ENCODE data around the gene GPR137.
A peak's percentile ranks its signal among the peaks of the same experiment; 100 is the strongest.

The GPR137 gene

DNA sequence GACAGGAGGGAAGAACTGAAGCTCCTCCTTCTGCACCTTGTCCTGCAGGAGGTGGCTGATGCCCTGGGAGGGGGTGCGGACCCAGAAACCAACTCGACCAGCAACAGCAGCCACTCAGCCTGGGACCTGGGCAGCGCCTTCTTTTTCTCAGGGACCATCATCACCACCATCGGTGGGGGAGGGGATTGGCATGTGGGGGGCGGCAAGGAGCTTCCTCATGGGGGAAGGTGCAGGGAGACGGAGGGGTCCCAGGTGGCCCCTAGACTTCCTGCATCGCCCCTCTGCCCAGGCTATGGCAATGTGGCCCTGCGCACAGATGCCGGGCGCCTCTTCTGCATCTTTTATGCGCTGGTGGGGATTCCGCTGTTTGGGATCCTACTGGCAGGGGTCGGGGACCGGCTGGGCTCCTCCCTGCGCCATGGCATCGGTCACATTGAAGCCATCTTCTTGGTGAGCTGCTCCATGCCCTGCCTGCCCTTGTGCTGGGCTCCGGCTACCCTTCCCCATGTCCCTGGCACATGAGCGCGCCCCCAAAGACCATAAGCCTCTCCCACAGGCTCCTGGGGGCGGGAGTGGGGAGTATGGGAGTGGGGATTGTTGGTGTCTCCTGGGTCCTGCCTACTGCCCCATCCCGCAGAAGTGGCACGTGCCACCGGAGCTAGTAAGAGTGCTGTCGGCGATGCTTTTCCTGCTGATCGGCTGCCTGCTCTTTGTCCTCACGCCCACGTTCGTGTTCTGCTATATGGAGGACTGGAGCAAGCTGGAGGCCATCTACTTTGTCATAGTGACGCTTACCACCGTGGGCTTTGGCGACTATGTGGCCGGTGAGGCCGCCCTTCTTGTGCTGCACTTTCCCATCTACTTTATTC lies 11.4 kb downstream of the GPR137 start:
- Histone ChIP-seq H3K9me3 (ENCODE audit: insufficient read depth, low read length) (no peaks in the 10 kb centered on the region), H3K4me1 (ENCODE audit: insufficient read depth, insufficient read length) (peaks cover 14% of the 10 kb centered on the region), H3K4me3 (ENCODE audit: insufficient read length, low read depth) (no peak overlapping the region), H3K9ac (ENCODE audit: insufficient read length, low read depth) (no peak overlapping the region), H3K36me3 (ENCODE audit: insufficient read depth, insufficient read length, low read length) (no peaks in the 10 kb centered on the region), H3K27me3 (ENCODE audit: insufficient read depth, insufficient read length) (peaks cover 96% of the 10 kb centered on the region)
- TF ChIP-seq YY1 (IDR thresholded peaks at IDR 0.05; ENCODE audit: insufficient read depth, insufficient read length) (no peak), SUZ12 (IDR thresholded peaks at IDR 0.05; ENCODE audit: extremely low read depth, insufficient read depth, insufficient read length) (no peak), ZNF274 (IDR thresholded peaks at IDR 0.05; ENCODE audit: low read depth, low read length) (no peak)
- DNase-seq (ENCODE audit: low read depth, low spot score), result no peak

DNA sequence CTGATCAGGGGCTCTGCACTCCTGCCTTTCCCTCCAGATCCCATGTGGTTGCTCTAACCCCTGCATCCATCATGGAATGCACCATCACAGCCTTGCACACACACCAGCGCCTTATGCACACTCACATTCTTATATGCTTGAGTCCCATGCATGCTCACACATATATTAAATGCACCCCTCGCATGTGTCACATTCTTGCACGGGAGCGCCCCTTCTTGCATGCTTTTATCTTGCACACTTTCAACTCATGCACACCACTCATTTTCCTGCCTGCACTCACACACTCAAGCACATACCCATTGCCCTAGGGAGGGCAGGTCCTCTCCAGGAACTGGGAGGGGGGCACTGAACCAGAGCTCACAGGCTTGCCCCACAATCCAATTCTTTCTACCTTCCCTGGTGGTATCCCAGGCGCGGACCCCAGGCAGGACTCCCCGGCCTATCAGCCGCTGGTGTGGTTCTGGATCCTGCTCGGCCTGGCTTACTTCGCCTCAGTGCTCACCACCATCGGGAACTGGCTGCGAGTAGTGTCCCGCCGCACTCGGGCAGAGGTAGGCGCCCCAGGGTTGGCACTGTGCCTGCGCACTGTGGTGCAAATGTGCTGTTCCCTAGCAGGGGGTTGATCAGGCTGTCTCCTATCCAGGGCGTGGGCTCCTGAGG lies 12.2 kb downstream of the GPR137 start:
- H3K36me3 ChIP-seq (ENCODE audit: insufficient read depth, insufficient read length, low read length), result no peaks in the 10 kb centered on the region
- peaks cover 89% of the 10 kb centered on the region for H3K27me3 ChIP-seq (ENCODE audit: insufficient read depth, insufficient read length)
- H3K9ac ChIP-seq (ENCODE audit: insufficient read length, low read depth), result no peak overlapping the region
- H3K9me3 ChIP-seq (ENCODE audit: insufficient read depth, low read length), result no peaks in the 10 kb centered on the region
- TF ChIP-seq YY1 (IDR thresholded peaks at IDR 0.05; ENCODE audit: insufficient read depth, insufficient read length) (no peak), SUZ12 (IDR thresholded peaks at IDR 0.05; ENCODE audit: extremely low read depth, insufficient read depth, insufficient read length) (no peak), ZNF274 (IDR thresholded peaks at IDR 0.05; ENCODE audit: low read depth, low read length) (no peak)
- H3K4me3 ChIP-seq (ENCODE audit: insufficient read length, low read depth), result no peak overlapping the region
- no peak for DNase-seq (ENCODE audit: low read depth, low spot score)
- H3K4me1 ChIP-seq (ENCODE audit: insufficient read depth, insufficient read length), result peaks cover 11% of the 10 kb centered on the region

DNA sequence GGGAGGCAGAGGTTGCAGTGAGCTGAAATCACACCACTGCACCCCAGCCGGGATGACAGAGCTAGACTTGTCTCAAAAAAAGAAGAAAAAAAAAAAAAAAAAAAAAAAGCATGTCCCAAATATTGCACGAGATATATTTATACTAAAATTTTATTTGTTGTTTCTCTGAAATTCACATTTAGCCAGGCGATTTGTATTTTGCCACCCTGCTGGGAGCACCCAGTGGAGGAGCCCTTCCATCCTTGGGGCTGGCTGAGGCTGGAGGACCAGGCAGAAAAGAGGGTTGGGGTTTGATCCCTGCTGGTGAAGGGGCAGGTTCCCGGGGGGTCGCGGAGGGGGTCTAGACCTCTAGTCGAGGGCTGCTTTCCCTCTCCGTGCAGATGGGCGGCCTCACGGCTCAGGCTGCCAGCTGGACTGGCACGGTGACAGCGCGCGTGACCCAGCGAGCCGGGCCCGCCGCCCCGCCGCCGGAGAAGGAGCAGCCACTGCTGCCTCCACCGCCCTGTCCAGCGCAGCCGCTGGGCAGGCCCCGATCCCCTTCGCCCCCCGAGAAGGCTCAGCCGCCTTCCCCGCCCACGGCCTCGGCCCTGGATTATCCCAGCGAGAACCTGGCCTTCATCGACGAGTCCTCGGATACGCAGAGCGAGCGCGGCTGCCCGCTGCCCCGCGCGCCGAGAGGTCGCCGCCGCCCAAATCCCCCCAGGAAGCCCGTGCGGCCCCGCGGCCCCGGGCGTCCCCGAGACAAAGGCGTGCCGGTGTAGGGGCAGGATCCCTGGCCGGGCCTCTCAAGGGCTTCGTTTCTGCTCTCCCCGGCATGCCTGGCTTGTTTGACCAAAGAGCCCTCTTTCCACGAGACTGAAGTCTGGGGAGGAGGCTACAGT lies 13.6 kb downstream of the GPR137 start:
- peaks cover 75% of the 10 kb centered on the region for H3K27me3 ChIP-seq (ENCODE audit: insufficient read depth, insufficient read length)

DNA sequence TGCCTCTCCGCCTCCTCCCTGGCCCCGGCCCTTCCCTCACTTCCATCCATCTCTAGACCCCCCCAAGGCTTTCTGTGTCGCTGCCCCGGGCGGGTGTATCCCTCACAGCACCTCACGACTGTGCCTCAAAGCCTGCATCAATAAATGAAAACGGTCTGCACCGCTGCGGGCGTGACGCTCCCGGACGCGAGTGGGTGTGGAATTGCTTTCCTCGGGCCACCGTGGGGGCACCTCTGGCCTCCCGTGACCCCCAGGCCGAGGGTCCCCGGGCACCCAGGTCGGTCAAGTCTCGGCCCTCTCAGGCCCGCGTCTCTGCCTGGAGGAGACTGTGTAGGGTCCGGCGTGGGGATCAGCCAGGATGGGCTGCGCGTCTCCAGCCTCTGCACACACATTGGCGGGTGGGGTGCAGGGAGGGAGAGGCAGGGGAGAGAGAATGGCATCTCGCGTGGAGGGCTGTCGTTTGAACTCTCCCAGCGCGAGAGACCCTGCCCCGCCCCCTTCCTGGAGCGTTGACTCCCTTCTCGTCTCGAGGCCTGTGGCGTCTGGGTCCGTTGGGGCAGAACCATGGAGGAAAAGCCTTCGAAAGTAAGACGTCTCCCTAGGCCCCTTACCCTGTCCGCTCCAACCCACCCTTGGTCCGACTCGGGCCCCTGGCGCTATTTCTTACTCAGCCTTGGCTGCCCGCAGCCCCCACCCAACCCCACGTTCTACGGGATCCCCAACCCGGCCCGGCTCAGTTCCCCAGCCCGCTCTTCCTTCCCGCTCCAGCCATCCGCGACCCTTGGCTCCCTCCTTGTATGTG lies 14.4 kb downstream of the GPR137 start, which contains the start of gene CATSPERZ:
CATSPERZ (plus strand) TSS at position 512 of the 802 bp plus-strand sequence; CDS start at position 565, 53 bp downstream.
- Histone ChIP-seq H3K36me3 (ENCODE audit: insufficient read depth, insufficient read length, low read length) (no peaks in the 10 kb centered on the region), H3K27me3 (ENCODE audit: insufficient read depth, insufficient read length) (peaks cover 66% of the 10 kb centered on the region), H3K9me3 (ENCODE audit: insufficient read depth, low read length) (no peaks in the 10 kb centered on the region), H3K4me3 (ENCODE audit: insufficient read length, low read depth) (peak within 1 kb of the TSS; percentile 31), H3K9ac (ENCODE audit: insufficient read length, low read depth) (peak within 1 kb of the TSS; percentile 76), H3K4me1 (ENCODE audit: insufficient read depth, insufficient read length) (peaks cover 17% of the 10 kb centered on the region)
- DNase-seq (ENCODE audit: low read depth, low spot score), result no peak
- TF ChIP-seq ZNF274 (IDR thresholded peaks at IDR 0.05; ENCODE audit: low read depth, low read length) (no peak), YY1 (IDR thresholded peaks at IDR 0.05; ENCODE audit: insufficient read depth, insufficient read length) (no peak), SUZ12 (IDR thresholded peaks at IDR 0.05; ENCODE audit: extremely low read depth, insufficient read depth, insufficient read length) (no peak)

More for the DNA sequence above, 13.6 kb downstream of the GPR137 start:
- Histone ChIP-seq H3K9ac (ENCODE audit: insufficient read length, low read depth) (peak overlapping the region; percentile 76), H3K36me3 (ENCODE audit: insufficient read depth, insufficient read length, low read length) (no peaks in the 10 kb centered on the region), H3K9me3 (ENCODE audit: insufficient read depth, low read length) (no peaks in the 10 kb centered on the region), H3K4me3 (ENCODE audit: insufficient read length, low read depth) (peak overlapping the region; percentile 31), H3K4me1 (ENCODE audit: insufficient read depth, insufficient read length) (peaks cover 17% of the 10 kb centered on the region)
- TF ChIP-seq ZNF274 (IDR thresholded peaks at IDR 0.05; ENCODE audit: low read depth, low read length), result no peak
- TF ChIP-seq SUZ12 (IDR thresholded peaks at IDR 0.05; ENCODE audit: extremely low read depth, insufficient read depth, insufficient read length), result peak; percentile 38
- TF ChIP-seq YY1 (IDR thresholded peaks at IDR 0.05; ENCODE audit: insufficient read depth, insufficient read length), result no peak
- DNase-seq (ENCODE audit: low read depth, low spot score), result no peak

DNA sequence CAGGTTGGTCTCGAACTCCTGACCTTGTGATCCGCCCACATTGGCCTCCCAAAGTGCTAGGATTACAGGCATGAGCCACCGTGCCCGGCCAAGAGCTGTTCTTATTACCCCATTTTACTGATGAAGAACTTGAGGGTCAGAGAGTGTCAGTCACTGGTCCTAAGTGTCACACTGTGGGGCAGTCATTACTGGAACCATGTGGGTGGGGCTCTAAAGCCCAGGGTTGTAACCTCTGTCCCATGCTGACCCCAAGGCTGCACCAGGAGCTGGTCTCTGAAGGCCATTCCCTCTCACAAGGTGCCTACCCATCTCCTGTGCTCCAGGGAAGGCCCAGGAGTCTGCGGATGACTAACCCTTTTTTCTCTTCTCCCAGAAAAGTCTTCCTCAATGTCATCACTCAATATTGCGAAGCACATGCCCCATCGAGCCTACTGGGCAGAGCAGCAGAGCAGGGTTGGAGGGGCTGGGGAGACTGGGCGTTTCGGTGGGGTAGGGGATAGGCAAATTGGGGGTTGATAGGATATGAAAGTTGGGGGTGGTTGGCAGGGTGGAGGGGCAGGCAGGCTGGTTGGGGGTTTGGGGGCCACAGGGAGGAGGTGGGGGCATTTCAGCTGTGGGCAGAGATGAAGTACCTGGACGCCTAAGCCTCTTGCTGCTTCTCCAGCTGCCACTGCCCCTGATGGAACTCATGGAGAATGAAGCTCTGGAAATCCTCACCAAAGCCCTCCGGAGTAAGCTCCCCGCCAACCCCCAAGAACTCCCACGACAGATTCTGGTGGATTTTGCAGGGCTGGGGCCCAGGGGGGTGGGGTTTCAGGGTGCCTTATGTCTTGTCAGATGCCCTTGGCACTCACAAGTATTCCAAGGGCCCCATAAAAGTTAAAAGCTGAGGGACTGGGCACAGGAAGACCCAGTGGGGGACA lies 17.7 kb downstream of the GPR137 start:
- H3K27me3 ChIP-seq (ENCODE audit: insufficient read depth, insufficient read length), result peaks cover 33% of the 10 kb centered on the region
- H3K36me3 ChIP-seq (ENCODE audit: insufficient read depth, insufficient read length, low read length), result peaks cover 10% of the 10 kb centered on the region
- peaks cover 27% of the 10 kb centered on the region for H3K4me1 ChIP-seq (ENCODE audit: insufficient read depth, insufficient read length)
- H3K9me3 ChIP-seq (ENCODE audit: insufficient read depth, low read length), result no peaks in the 10 kb centered on the region
- no peak for DNase-seq (ENCODE audit: low read depth, low spot score)
- peak overlapping the region; percentile 93 for H3K9ac ChIP-seq (ENCODE audit: insufficient read length, low read depth)
- H3K4me3 ChIP-seq (ENCODE audit: insufficient read length, low read depth), result peak overlapping the region; percentile 75
- TF ChIP-seq SUZ12 (IDR thresholded peaks at IDR 0.05; ENCODE audit: extremely low read depth, insufficient read depth, insufficient read length) (no peak), ZNF274 (IDR thresholded peaks at IDR 0.05; ENCODE audit: low read depth, low read length) (no peak), YY1 (IDR thresholded peaks at IDR 0.05; ENCODE audit: insufficient read depth, insufficient read length) (no peak)
